BLaER1 treated with 17β-estradiol and CSF1 and Interleukin-3, amounts not matched to agents 10 nM and 100 nM (cell line): ENCODE data around the gene LGR4.

Source experiments
- H3K27ac ChIP-seq, 11 experiments: shearing (Covaris generic); formaldehyde crosslinking; 2 replicates each; pipeline ENCODE4 v1.8.1; 2022
- H3K27me3 ChIP-seq, 11 experiments: shearing (Covaris generic); formaldehyde crosslinking; 2 replicates each; pipeline ENCODE4 v1.8.1; 2022
- H3K36me3 ChIP-seq, 11 experiments: shearing (Covaris generic); formaldehyde crosslinking; 2 replicates each; pipeline ENCODE4 v1.8.1; 2022
- H3K4me1 ChIP-seq, 10 experiments: shearing (Covaris generic); formaldehyde crosslinking; 2 replicates each; pipeline ENCODE4 v1.8.1; 2022
- H3K4me2 ChIP-seq, 11 experiments: shearing (Covaris generic); formaldehyde crosslinking; 2 replicates each; pipeline ENCODE4 v1.8.1; 2022
- H3K4me3 ChIP-seq, 10 experiments: shearing (Covaris generic); formaldehyde crosslinking; 2 replicates each; pipeline ENCODE4 v1.8.1; 2022
- H3K9ac ChIP-seq, 11 experiments: shearing (Covaris generic); formaldehyde crosslinking; 2 replicates each; pipeline ENCODE4 v1.8.1; 2022
- H3K9me3 ChIP-seq, 11 experiments: shearing (Covaris generic); formaldehyde crosslinking; replicated peaks in 1 of 11; 2 replicates each; pipeline ENCODE4 v1.8.1; 2022
- H4K20me1 ChIP-seq, 11 experiments: shearing (Covaris generic); formaldehyde crosslinking; 2 replicates each; pipeline ENCODE4 v1.8.1; 2022
- Cebpa-rat ChIP-seq, 11 experiments: shearing (Covaris generic); IDR thresholded peaks; 2 replicates each; pipeline ENCODE4 v1.8.1; 2022

Gene LGR4

DNA sequence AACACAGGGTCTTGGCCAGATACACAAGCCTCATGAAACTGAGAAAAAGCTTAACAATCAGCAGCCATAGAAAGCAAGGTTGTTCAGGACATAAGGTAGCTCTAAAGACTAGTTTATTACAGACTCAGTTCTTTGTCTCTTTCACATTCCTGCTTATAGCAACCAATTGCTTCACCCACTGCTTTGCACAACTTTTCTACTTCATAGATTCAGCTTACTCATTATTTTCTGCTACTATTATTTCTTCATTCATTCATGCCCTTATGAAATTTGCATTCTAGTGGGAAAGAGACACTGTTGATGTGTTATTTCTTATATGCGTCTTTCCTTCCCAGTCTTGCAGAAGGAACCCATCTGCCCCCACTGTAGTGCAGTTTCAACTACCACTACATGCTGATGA is 114.3 kb downstream of the LGR4 start:
- Histone ChIP-seq H3K27ac (no peak overlapping the region), H3K27me3 (no peaks in the 10 kb centered on the region), H4K20me1 (no peaks in the 10 kb centered on the region), H3K9ac (no peak overlapping the region), H3K4me1 (peaks cover 6 to 26% (median 22%) of the 10 kb centered on the region in 10 experiments; a peak in 18 of 20 replicates), H3K36me3 (peaks cover 0 to 7% (median 0%) of the 10 kb centered on the region in 11 experiments; a peak in 5 of 22 replicates), H3K9me3 (no peaks in the 10 kb centered on the region), H3K4me3 (no peak overlapping the region), H3K4me2 (no peak overlapping the region)
- TF ChIP-seq Cebpa-rat (IDR thresholded peaks at IDR 0.05) = no peak

DNA sequence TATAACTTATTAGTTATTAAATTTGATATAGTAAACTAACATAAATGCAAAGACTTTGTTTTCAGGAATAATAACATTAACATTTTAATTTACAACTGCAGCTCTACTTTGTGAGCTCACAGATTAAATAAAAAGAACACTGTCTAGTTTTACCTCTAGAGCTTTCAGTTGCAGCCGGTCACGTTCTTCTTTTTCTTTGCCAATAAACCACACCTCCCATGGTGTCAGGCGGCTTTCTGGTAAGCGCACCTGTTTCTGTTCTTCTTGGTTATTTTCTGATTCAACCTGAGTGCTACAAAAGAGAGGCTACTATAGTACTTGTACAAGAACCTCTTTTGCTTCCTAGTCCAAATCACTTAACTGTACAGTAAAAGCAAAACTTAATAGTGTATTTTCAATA is 115.3 kb downstream of the LGR4 start:
- Histone ChIP-seq H3K27ac (no peak overlapping the region), H3K36me3 (peaks cover 0 to 7% (median 0%) of the 10 kb centered on the region in 11 experiments; a peak in 7 of 22 replicates), H3K9ac (no peak overlapping the region), H3K9me3 (no peaks in the 10 kb centered on the region), H4K20me1 (no peaks in the 10 kb centered on the region), H3K4me1 (peaks cover 2 to 22% (median 17%) of the 10 kb centered on the region in 10 experiments; a peak in 18 of 20 replicates), H3K4me3 (no peak overlapping the region), H3K4me2 (no peak overlapping the region), H3K27me3 (no peaks in the 10 kb centered on the region)
- no peak for TF ChIP-seq Cebpa-rat (IDR thresholded peaks at IDR 0.05)

DNA sequence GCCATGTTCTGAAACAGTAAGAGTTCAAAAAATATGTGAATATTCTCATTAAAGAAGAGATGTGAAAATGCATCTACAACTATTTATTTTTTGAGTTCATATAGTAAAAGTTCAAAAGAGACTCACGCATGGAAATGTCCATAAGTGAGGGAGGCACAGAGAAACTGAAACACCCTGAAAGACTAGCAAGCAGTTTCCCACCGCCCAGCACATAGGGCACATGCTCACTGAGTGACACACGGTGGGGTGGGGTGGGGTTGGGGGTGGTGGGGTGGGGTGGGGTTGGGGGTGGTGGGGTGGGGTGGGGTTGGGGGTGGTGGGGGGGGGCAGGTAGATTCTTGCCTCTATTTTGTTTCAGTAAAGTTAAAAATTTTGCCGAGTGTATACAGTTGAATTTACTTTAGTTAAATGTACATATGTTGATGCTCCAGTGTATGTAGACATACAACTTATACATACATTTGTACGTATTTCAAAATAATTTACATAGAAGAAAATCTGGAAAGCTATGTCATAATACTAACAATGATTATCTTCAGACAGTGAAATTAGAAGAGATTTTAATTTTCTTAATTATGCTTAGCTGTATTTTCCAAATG is 115.9 kb downstream of the LGR4 start:
- H3K4me3 ChIP-seq = no peak overlapping the region
- H3K4me2 ChIP-seq = no peak overlapping the region
- peaks cover 0 to 16% (median 12%) of the 10 kb centered on the region in 10 experiments; a peak in 15 of 20 replicates for H3K4me1 ChIP-seq
- no peak overlapping the region for H3K27ac ChIP-seq
- no peak for TF ChIP-seq Cebpa-rat (IDR thresholded peaks at IDR 0.05)
- no peaks in the 10 kb centered on the region for H4K20me1 ChIP-seq
- H3K9me3 ChIP-seq = no peaks in the 10 kb centered on the region
- H3K36me3 ChIP-seq = peaks cover 0 to 12% (median 0%) of the 10 kb centered on the region in 11 experiments; a peak in 8 of 22 replicates
- H3K9ac ChIP-seq = no peak overlapping the region
- no peaks in the 10 kb centered on the region for H3K27me3 ChIP-seq

DNA sequence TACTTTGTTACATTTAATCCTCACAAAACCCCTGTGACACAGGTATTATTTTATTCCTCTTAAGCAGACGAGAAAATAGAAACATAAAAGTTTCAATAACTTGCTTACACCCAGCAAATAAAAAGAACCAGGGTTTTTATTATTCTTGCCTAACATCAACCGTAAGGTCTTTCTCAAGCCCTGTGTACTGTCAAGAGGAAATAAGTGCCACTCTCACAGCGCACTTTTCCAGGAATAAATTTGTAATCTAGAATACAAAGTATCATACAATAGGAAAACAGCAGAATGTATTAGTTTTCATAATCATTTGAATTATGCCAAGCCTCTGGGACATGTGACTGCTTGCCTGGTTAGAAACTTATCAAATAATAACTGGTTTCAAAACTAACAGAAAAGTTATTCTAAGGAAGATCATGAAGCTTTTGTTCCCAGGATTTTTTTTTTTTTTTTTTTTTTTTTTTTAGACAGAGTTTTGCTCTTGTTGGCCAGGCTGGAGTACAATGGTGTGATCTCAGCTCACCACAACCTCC is 117.0 kb downstream of the LGR4 start:
- TF ChIP-seq Cebpa-rat (IDR thresholded peaks at IDR 0.05) = no peak
- H3K27me3 ChIP-seq = no peaks in the 10 kb centered on the region
- no peaks in the 10 kb centered on the region for H4K20me1 ChIP-seq
- H3K36me3 ChIP-seq = peaks cover 0 to 12% (median 0%) of the 10 kb centered on the region in 11 experiments; a peak in 8 of 22 replicates
- H3K4me3 ChIP-seq = no peak overlapping the region
- no peak overlapping the region for H3K9ac ChIP-seq
- H3K4me1 ChIP-seq = peaks cover 0 to 12% (median 8%) of the 10 kb centered on the region in 10 experiments; a peak in 13 of 20 replicates
- H3K27ac ChIP-seq = no peak overlapping the region
- no peaks in the 10 kb centered on the region for H3K9me3 ChIP-seq
- H3K4me2 ChIP-seq = no peak overlapping the region

DNA sequence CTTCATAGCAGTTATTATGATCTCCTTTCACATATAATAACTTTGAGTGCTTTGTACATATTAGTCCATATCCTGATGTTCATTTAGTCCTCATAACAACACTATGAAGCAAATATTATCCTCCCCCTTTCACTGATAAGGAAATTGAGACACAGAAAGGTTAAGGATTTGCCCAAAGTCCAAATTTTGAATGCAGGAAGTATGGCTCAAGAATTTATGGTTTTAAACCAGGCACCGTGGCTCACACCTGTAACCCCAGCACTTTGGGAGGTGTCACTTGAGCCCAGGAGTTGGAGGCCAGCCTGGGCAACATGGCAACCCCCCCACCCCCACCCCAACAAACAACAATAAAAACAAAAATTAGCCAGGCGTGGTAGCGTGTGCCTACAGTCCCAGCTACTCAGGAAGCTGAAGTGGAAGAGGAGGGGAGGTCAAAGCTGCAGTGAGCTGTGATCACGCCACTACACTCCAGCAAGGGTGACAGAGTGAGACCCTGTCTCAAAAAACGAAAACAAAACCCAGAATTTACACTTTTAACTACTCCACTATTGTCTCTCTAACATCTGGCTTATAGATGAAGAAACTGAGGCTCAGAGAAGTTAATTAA is 118.1 kb downstream of the LGR4 start:
- H3K9ac ChIP-seq = no peak overlapping the region

DNA sequence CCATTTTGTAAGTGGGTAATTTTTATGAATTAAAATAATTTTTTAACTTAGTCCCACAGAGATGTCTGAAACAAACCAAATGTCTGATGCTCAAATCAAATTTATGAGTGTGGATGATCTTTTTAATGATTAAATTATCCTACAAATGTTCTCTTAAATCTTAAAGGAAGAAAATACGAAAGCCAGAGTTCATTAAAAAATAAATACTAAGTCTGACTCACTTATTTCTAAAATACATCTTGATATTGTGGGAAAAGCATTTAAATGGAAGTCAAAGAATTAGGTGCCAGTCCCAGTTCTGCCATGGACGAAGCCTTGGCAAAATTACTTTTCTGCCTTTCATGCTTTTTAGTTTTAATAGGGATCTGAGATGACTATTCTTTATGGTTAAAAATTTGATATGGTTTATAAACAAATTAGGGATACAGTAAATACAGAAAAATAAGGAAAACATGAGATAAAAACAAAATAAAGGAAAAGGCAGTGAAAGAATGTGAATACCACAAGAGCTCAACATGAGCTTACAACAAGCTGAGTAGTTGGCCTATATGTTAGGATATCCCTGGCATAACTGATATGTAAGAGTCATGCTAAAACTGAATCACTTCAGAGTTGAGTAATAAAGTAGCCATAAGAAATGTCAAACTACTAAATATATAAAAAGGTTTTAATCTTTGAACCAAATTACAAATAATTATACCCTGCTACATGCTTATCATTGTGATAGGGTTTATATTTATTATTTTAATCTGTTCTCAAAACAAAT is 118.8 kb downstream of the LGR4 start:
- TF ChIP-seq Cebpa-rat (IDR thresholded peaks at IDR 0.05) = no peak
- Histone ChIP-seq H3K4me3 (no peak overlapping the region), H3K36me3 (peaks cover 2 to 16% (median 8%) of the 10 kb centered on the region in 11 experiments; a peak in 14 of 22 replicates), H4K20me1 (no peaks in the 10 kb centered on the region), H3K4me2 (no peak overlapping the region; a peak in 2 of 22 replicates), H3K4me1 (peaks cover 0 to 12% (median 8%) of the 10 kb centered on the region in 10 experiments; a peak in 13 of 20 replicates), H3K9me3 (no peaks in the 10 kb centered on the region), H3K27me3 (no peaks in the 10 kb centered on the region), H3K27ac (peak overlapping the region in 1 of 11 experiments; percentile 29; a peak in 1 of 22 replicates), H3K9ac (no peak overlapping the region)

More for the DNA sequence above, 118.1 kb downstream of the LGR4 start:
- Histone ChIP-seq H3K27me3 (no peaks in the 10 kb centered on the region), H3K4me2 (peak overlapping the region in 10 of 11 experiments; percentile 10 to 46 (median 32); a peak in 14 of 22 replicates), H3K36me3 (peaks cover 2 to 16% (median 7%) of the 10 kb centered on the region in 11 experiments; a peak in 14 of 22 replicates), H3K9me3 (no peaks in the 10 kb centered on the region), H4K20me1 (no peaks in the 10 kb centered on the region), H3K4me3 (no peak overlapping the region), H3K27ac (peak overlapping the region in 3 of 11 experiments; percentile 4 to 29 (median 25); a peak in 3 of 22 replicates), H3K4me1 (peaks cover 0 to 12% (median 8%) of the 10 kb centered on the region in 10 experiments; a peak in 13 of 20 replicates)
- TF ChIP-seq Cebpa-rat (IDR thresholded peaks at IDR 0.05) = no peak

DNA sequence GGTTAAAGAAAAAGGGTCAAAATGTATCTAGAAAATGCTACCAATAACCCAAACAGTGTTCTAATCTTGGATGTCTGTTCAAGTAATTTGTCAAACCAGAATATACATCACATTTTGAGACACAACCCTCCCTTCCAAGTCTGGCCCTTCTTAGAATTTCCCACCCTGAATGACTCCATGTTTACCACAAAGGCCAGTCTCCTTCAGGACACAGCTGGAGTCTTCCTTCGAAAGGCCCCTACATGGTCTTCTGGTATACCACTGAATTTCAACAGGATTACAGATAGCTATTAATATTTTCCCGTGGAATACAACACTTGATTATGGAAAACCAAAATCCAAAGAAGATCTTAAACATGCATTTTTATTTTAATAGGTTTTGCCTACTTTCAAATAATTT is 119.8 kb downstream of the LGR4 start:
- Histone ChIP-seq H3K4me3 (no peak overlapping the region), H3K27ac (no peak overlapping the region), H3K36me3 (peaks cover 2 to 16% (median 9%) of the 10 kb centered on the region in 11 experiments; a peak in 14 of 22 replicates), H3K9ac (no peak overlapping the region), H4K20me1 (no peaks in the 10 kb centered on the region), H3K27me3 (no peaks in the 10 kb centered on the region), H3K9me3 (no peaks in the 10 kb centered on the region), H3K4me2 (no peak overlapping the region), H3K4me1 (peaks cover 0 to 12% (median 8%) of the 10 kb centered on the region in 10 experiments; a peak in 13 of 20 replicates)
- TF ChIP-seq Cebpa-rat (IDR thresholded peaks at IDR 0.05) = no peak

DNA sequence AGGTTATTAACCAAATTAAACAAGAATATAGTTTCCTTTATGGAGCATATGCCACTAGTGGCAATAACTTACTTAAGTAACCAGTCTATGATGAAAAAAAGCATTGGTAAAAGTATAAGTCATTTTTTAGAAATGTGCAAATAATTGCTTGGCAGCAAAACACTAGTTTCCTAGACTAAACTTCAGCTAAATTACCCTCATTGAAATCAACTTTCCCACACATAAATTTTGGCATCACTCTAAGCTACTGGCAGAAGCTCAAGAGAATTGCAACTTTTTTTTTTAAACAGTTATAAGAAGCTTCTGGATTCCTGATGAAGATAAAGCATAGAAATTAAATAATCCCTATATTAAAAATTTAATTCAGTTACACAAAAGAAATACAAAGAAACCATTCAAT is 122.1 kb downstream of the LGR4 start:
- Histone ChIP-seq H3K4me3 (no peak overlapping the region), H3K27ac (no peak overlapping the region), H4K20me1 (no peaks in the 10 kb centered on the region), H3K4me2 (no peak overlapping the region), H3K36me3 (peaks cover 2 to 21% (median 11%) of the 10 kb centered on the region in 11 experiments; a peak in 14 of 22 replicates), H3K9me3 (no peaks in the 10 kb centered on the region), H3K27me3 (no peaks in the 10 kb centered on the region), H3K4me1 (peaks cover 0 to 12% (median 8%) of the 10 kb centered on the region in 10 experiments; a peak in 13 of 20 replicates), H3K9ac (no peak overlapping the region)
- TF ChIP-seq Cebpa-rat (IDR thresholded peaks at IDR 0.05) = no peak
